Amygdala (tissue), 56 donors: ENCODE measurements around the gene KRT74.
A peak's percentile ranks its signal among the peaks of the same experiment; 100 is the strongest.

Experiments
- DNase-seq, 56 donors: peaks; one replicate each; lab custom pipeline; 2025; lab: John Stamatoyannopoulos, UW

KRT74 gene

DNA sequence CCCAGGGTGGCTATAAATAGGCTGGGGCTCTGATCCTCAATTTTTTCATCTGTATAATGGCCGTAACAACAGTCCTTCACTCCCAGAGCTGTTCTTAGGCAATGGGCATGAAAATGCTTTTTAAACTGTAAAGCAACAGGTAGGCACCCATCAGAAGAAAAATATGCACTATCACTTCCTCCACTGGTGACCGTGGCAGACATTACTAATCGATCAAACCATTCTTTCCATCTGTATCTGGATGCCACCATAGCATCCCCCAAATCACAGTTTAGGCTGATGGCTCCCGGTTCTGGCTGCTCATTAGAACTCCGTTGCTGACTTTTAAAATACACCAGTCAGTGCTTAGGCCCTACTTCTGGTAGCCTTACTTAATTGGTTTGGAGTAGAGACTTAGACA, 31.9 kb downstream of the KRT74 start:
- DNase-seq = no peak

DNA sequence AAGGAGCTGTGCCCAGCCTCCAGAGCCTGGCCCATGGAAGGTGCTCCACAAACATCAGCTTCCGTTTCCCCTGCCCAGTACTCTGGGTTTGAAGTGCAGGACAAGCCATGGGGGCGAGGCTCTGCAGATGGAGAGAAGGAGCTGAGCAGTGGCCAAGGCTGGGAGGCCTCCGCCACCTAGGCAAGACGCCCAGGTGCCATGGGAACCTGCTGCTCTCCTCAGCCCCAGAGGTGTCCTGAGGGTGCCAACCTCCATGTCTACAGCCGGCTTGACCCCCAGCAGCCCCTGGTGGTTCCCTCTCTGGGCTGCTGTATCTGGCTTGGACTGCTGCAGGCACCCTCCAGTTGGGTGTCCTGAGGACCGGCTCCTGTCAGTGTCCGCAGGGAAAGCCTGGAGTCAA, 33.1 kb downstream of the KRT74 start:
- DNase-seq = no peak

DNA sequence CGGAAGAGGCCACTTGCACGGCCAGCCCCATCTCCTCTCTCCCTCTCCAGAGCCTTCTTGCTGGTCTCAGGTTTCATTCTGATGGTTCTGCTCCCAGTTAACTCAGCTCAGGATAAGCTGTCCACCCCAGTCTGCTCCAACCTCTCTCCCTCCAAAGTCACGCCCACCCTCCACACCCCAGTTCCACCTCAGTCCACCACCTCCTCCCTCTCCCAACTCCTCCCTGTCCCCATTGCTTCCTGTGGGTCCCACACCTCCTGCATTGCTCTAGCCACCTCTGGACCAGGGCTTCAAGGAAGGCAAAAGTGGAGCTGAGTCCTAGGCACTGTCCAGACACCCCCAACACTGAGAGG, 33.8 kb downstream of the KRT74 start:
- DNase-seq = no peak

DNA sequence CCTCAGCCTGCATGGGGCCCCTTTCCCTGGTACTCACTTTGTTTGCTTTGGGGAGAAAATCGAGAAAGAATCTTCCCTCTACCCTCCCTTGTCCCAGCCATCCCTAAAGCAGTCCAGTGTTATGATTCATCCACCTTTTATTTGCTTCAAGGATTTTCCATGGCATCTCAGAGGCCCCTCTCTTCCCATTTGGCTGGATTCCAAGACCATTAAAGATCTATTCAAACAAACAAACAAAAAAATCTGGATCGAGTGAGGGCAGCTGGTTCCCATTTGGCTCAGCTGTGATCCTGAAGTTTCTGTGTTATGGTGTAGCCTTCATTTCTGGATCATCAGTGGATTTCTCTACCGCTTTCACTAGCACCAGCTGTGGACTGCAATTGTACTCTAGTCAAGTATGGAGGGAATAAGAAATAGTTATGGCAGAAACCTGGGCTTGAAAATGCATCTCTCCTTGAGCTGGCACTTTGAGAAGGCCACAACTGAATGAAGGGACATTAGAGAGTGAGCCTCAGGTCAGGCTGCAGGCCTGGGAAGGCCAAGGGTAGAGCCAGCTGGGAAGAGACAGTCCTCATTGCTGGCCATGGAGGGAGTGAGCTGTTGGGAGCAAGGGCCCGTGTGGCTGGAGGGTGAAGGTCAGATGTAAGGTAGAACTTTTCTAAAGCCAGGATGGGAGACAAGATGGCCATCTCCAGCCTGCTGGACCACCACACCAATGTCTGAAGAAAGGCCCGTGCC, 34.4 kb downstream of the KRT74 start:
- DNase-seq = no peak

DNA sequence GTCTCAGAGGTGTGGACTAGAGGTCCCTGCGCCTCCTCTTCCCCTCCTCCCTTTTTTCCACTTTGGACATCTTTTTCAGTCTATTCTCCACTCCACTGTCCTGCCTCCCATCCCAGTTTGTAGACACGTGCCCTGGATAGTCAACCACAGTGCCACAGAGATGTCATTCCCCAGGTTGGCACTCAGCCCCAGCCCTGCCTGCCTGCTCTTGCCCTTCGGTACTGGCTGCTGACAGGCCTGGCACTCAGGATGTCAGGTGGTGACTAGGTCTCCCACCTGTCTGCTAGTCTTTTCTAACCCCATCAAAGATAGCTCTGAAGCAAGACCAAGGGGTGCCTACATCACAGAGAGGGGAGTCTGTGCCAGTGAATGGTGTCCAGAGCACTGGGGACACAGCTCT, 36.5 kb downstream of the KRT74 start:
- no peak for DNase-seq

DNA sequence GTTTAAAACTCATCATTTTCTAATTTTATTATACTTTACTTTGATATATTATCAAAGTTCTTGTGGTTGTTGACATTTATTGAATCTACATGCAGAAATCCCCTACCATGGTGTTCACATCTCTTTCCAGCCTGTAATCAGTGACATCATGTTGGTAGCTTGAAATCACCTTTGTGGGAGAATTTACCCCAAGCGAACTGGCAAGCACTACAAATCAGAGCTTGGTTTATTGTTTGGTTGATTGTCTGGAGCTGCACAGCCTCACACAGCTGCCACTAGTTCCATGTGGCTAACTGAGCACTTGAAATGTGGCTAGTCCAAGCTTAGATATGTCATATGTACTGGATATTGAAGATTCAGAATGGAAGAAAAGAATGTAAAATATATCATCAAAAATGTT, 38.1 kb downstream of the KRT74 start:
- DNase-seq = no peak

DNA sequence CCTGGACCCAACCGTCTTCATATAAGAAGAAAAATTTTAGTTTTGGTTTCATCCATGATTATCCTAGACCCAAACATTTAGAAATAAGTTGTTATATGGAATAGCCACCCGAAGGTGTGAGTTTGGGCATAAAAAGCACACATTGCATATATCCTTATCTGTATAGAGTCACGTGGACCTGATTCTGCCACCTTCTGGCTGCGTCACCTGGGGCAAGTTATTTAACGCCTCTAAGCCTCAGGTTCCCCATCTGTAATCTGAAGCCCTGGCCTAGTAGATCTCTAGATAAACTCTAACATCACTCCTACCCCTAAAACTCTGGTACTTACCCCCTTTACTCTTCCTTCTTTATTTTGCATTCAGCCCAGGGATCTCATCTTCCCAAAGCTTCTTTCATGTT, 39.2 kb downstream of the KRT74 start:
- no peak for DNase-seq

DNA sequence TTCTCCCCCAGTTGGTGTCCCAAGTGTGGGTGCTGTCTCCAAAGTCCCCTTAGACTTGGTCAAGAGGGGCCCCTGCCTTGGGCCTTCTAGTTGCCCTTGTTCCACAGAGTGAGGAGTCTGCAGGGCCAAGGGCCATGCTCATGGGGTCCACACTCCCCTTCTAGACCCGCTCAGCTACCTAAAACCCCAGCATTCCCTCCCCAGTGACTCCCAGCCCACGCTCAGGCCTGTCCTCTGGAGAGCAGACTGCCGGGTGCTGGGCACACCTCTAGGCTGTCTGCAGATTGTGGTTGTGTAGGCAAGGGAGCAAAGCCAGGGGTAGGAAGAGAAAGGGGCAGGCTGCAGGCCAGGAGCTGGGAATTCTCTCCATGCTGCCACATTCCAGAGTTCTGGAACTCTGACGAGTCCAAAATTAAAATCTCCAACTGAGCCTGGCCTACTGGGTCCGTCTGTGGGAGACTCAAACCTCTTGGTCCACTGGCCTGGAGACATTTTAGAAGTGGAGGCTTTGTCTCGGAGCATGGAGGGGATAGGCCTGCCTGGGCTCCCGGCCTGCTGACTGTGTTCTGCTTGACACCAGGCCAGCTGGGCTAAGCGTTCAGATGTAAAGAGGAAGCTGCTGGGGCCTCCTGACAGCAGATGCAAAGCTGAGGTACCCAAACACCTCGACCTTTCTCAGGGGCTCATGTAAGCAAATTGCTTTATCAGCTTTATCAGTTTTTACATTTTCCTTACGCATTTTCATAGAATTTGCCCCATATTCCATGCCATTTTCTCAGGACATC, 39.8 kb downstream of the KRT74 start:
- DNase-seq = peak in 3 of 56 donors; percentile 5 to 11 (median 10)

DNA sequence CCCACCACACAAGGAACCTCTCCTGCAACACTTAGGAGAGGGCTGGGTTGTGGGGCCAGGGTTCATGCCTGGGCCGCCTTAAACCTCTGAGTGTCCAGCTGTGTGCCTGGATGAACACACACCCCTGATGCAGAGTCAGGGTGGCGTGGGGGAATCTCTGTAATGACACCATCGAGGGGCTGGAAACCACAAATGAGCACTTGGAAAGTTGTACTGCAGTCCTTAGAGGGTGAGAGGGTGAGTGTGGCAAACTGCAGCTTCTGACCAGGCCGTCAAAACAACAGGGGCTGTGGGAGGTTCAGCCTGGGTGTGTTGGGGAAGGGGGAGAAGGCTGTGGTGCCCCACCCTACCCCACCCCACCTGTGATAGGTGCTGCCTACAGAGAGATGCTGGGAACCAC, 41.0 kb downstream of the KRT74 start:
- DNase-seq = no peak

DNA sequence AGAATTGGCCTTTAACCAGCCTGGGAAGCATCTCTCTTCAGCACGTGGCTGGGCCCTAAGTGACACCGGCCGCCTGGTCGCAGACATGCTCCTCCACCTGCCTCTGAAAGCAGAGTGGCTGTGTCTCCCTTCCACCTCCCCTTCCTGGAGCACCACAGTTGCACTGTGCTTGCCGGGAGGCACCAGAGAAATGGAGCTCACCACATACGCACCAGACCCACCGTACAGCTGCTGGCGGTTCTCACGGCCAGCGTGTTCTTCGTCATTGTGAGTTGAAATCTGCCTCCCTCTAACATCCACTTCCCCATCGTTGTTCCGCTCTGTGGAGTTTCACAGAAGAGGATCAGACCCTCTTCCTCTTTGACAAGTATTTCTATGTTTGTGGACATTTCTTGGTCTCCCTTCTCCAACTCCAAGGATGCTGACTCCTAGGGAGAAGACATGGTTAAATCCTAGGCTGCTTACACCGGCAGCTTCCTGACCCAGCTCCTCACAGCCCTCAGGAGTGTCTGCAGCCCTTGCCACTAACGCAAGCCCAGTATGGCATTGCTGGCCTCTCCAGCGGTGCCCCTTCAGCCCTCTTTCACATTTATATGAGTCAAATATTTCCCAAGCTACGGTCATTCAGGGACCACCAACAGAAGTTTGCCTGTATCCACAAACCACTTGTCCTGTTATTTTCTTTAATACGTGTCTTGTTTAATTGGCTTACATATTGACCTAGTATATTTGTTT, 41.9 kb downstream of the KRT74 start:
- peak in 3 of 56 donors; percentile 8 to 22 (median 14) for DNase-seq

DNA sequence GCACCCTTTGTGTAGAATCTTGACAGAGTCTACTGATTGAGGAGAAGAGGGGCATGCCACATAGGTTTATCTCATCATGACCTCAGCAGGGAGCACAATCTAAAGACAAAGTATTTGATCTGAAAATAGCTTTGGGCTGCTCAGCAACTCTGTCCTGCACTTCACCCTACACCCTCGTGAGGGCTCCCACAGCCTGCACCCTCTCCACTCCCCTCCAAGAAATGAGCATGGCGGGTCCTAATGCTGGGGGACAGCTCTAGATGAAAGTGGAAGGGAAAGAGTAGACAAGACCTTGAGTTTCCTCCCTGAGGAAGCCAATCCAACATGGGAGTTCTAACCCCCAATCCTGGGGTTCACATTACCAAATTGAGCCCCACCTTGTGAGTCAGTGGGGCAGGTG, 42.7 kb downstream of the KRT74 start:
- DNase-seq = no peak

DNA sequence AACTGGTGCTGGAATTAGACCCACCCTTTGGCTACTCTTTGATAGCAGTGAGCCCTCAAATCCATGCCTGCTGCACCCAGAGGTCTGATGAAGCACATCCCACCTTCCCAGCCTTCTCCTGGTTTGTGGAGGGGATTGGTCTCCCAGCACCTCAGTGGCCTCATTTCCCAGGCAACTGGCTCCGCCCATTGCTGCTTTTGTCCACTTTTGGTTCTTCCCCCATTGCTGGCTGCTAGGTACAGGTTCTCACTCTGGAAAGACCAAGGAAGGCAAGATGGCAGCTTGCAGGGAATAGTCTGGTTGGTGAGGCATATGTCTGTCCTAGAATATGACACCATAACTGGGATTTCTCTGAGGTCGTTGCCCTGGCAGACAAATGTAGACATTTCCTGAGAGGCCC, 43.3 kb downstream of the KRT74 start:
- no peak for DNase-seq

DNA sequence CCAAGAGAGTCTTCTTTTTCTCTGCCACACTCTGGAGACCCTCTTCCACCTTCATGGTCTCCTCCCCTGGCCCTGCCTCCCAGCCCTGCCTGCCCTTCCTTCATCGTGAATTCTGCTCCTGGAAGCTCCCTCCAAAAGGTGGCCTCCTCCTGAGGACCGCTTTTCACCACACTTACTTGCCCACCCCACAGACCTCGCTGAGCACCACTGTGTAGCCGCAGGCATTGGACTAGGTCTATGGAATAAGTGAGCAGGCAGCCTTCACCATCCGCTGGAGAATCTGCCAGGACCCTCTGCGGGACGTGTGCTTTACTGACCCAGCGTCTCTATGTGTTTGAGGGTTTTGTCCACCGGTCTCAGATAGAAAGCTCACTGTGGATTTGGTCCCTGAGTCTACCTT, 43.8 kb downstream of the KRT74 start:
- no peak for DNase-seq

DNA sequence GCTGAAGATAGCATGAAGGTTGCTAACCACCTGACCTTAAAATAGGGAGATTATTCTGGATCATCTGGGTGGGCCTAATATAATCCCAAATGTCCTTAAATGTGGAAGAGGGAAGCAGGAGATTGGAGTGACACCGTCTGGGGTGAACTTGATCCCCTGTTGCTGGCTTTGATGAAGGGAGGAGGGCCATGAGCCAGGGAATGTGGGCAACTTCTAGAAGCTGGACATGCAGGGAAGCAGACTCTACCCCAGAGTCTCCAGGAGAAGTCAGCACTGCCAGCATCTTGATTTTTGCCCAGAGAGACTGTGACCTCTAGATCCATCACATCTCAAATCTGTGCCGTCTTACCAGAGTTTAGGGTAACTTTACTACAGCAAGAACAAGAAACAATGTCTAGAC, 44.2 kb downstream of the KRT74 start:
- no peak for DNase-seq

DNA sequence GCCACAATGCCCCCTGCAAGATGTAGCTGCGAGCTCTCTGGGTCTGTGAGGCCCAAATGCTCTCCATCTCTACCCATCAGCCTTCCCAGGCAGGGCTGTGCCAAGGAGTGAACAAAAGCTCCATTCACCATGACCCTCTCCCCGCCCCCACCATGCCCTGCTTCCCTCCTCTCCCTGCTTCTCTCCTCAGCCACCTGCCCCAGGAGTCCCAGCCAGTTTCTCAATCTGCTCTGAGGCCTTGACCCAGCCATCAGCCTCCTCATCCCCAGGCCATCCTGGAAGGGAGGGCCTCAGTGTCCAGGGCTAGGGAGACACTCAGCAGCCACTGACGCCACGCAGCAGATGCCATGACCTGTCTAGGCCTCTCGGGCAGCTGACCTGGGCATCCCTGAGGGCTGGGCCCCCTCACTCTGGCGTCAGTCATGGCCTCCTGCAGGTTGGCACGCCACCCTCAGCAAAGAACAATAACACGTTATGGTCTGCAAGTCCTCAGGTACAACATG, 45.0 kb downstream of the KRT74 start:
- peak in 37 of 56 donors; percentile 11 to 77 (median 54) for DNase-seq

DNA sequence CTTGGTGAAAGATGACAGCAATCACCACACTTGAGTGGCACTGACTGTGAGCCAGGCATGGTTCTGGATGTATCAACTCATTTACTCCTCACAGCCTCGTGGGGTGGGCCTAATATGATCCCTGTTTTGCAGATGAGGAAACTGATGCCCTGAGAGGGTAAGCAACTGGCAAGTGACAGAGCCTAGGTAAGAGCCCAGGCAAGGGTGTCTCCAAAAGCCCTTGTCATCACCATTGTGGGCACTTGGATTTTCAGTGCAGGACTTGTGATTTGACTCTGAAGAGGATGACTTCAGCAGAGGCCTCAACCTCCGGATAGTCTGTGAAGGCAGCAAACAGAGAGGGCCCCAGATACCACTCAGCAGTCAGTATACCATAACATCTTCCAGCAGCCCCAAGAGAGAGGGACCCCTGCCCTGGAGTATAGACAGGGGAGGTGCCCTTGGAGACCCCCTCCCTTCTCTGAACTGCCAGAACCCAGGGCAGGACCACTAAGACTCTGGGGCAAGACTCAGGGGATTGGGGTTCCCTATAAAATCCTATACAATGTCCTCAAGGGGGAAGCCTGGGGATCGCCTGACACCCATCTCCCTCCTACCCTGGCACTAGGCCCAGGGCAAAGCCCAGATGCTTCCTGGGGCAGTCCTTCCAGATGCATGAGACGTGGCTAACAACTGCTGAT, 46.4 kb downstream of the KRT74 start:
- no peak for DNase-seq

DNA sequence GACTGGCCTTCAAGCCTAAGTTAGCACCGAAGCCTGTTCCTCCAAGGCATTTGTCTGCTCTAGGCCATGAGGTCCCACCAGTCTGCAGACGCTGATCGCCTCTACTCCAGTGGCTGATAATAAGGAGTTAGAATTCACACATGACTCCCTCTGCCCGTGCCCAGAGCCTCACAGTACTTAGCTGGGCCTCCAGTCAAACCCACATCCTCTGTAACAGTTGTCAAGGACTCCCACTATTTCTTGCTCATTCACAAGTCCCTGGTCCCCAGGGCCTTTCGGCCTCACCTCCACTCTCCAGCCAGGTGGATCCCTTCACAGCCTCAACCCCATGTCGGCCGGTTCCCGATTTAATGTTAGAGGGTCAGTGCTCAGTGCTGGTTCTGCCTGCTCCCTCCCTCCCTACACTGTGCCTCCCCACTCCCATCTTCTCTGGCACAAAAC, 47.1 kb downstream of the KRT74 start:
- DNase-seq = no peak

DNA sequence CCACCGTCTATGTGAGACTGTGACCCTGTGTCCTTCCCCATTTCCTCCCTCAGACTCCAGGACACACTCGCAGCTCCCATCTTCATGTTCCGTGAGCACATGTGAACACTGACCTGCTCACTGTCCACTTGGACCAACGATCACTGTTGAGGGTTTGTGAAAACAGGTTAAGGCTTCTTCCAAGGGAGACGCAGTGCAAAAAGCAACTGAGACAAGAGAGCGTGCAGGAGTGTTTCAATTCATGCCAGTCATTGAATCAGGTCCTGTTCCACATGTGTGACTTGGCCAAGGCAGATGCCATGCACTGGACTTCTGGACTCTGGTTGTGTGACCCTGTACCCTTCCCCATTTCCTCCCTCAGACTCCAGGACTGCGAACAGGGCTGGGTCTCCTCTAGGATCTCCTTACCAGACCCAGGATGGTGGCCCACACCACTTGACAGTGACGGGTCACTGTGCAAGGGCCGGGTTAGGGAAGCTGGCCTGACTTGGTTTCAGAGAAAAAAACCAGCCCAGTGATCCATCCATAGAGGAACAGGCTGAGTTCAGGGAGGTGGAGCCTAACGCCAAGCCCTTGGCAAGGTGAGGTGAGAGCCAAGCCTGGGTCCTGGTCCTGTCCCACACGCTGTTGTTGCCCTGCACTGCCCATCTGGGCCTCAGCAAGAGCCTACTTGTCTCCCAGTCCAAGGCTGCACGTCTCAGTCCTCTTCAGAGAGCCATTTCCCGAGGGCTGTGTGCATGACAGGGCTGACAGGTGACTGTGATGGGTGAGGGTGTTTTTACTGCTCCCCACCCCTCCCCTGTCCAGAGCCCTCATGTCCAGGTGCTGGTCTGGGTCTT, 47.8 kb downstream of the KRT74 start:
- DNase-seq = no peak

DNA sequence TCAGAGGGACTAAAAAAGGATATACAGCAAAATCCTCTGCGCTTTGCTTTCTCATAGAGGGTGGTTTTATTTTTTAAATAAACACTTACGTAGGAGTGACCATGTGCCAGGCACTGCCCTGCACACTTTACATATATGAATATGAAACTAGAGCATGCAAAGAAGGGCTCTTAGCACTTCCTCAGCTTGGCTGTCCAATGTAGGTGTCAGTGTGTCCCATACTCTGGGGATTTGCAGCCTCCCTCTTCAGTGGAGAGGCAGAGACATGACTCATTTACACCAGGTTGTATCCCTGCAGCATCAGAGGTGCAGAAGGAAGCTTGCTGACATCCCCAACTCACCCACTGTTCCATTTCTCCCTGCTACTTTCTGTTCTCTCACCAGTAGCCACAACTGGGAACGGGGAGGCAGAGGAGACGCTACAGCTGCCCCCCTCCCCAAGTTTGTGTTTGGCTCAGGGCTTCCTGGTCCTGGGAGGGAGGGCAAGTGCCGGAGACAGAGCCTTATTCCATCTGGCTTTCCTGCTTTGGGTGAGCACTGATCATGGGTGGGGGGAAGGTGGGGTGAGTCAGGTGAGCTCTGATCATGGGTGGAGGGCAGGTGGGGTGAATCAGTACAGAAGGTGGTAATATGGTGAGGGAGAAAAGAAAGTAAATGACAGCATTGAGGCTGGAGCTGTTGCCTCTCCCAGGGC, 48.6 kb downstream of the KRT74 start:
- peak in 1 of 56 donors; percentile 14 for DNase-seq
